ENCODE measurements around the gene EPHA3. TPM values are rescaled to one million over a fixed set of nuclear protein-coding genes. Genes with fewer than 3 reads are reported as not detected.

The EPHA3 gene
- total and polyA plus RNA-seq, 9 of the 15 experiments (the other 6 are each of a cell fraction or from before 2014, with no cell fraction given), result not detected

- CTCF ChIA-PET (ENCODE audit: low intra/inter-chr PET ratio), result no interaction called here
- intact Hi-C loops (cut with micrococcal nuclease), result no loop called here
- H3K36me3 ChIP-seq (ENCODE audit: control insufficient read depth, insufficient read depth, low read length), result no peaks in the 10 kb centered on the region
- H3K4me2 ChIP-seq (ENCODE audit: insufficient read depth, low read length), result no peak overlapping the region
- no peaks in the 10 kb centered on the region for H3K9me3 ChIP-seq (replicated peaks; ENCODE audit: control insufficient read depth, insufficient read depth, low read depth, low read length)
- no peaks in the 10 kb centered on the region for H3K4me1 ChIP-seq (replicated peaks in 1 of 2; ENCODE audit: control insufficient read depth in 2 of 2, insufficient read depth in 2 of 2, low read length in 2 of 2)
- no peak for TF ChIP-seq DIDO1 (tag; IDR thresholded peaks at IDR 0.05; ENCODE audit: low read depth)
- no peak overlapping the region for H2AFZ ChIP-seq (ENCODE audit: low read depth, low read length)
- no peak overlapping the region for H3K4me3 ChIP-seq
- H4K20me1 ChIP-seq (replicated peaks; ENCODE audit: control insufficient read depth, insufficient read depth, low read length), result no peaks in the 10 kb centered on the region
- WGBS (ENCODE audit: insufficient coverage, low coverage, missing lambda C conversion rate), result 0% methylated on average over 2 of the region's 2 CpGs
- H3K79me2 ChIP-seq (ENCODE audit: control insufficient read depth, insufficient read depth, low read length), result no peaks in the 10 kb centered on the region
- DNase-seq (ENCODE audit: extremely low read depth in 1 of 4, low spot score in 3 of 4), result no peak
- FAIRE-seq, result no peak
- ATAC-seq, result no peak
- BruUV-seq (replicated peaks), result no TSS peak
- no peak overlapping the region for H3K9ac ChIP-seq (ENCODE audit: insufficient read depth in 1 of 2, low read depth in 2 of 2, low read length in 2 of 2)
- H3K27ac ChIP-seq (ENCODE audit: extremely low read depth, low read depth, low read length), result no peak overlapping the region
- no peaks in the 10 kb centered on the region for H3K27me3 ChIP-seq (ENCODE audit: control insufficient read depth in 2 of 2, insufficient read depth in 2 of 2, low read length in 2 of 2)
- POLR2A ChIA-PET, result no interaction called here
- H3K9me1 ChIP-seq (ENCODE audit: control insufficient read depth, insufficient read depth, low read length), result no peaks in the 10 kb centered on the region
- in situ Hi-C loops (cut with MboI), result no loop called here
Observed at GRCh38 chr3:89452066-89452465, 344.6 kb downstream of the EPHA3 start.

DNA sequence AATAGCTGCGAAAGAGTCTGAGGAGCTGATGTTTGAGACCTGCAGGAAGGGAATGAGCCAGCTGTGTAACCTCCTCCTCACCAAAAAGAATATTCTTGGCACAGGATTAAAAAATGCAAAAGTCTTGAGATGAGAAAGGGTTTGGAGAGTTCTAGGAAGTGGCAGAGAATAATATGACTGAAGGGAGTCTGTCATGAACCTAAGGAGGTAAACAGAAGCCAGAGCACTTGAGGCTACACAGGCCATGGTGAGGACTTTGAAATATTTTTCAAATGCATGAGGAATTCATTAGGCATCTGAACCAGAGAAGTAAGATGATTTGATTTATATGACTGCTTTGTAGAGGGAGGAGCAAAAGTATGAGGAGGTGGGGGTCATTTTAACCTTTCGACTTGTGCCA is 347.8 kb downstream of the EPHA3 start:
- 0% methylated on average over 1 of the region's 2 CpGs for WGBS (ENCODE audit: insufficient coverage, low coverage, missing lambda C conversion rate)
- POLR2A ChIA-PET, result no interaction called here
- no peak overlapping the region for H3K4me3 ChIP-seq
- no peaks in the 10 kb centered on the region for H3K4me1 ChIP-seq (replicated peaks in 1 of 2; ENCODE audit: control insufficient read depth in 2 of 2, insufficient read depth in 2 of 2, low read length in 2 of 2)
- H3K27me3 ChIP-seq (ENCODE audit: control insufficient read depth in 2 of 2, insufficient read depth in 2 of 2, low read length in 2 of 2), result no peaks in the 10 kb centered on the region
- ATAC-seq (no peak), FAIRE-seq (no peak), DNase-seq (ENCODE audit: extremely low read depth in 1 of 4, low spot score in 3 of 4) (no peak)
- CTCF ChIA-PET (ENCODE audit: low intra/inter-chr PET ratio), result no interaction called here
- no peaks in the 10 kb centered on the region for H3K36me3 ChIP-seq (ENCODE audit: control insufficient read depth, insufficient read depth, low read length)
- H3K4me2 ChIP-seq (ENCODE audit: insufficient read depth, low read length), result no peak overlapping the region
- H3K9ac ChIP-seq (ENCODE audit: insufficient read depth in 1 of 2, low read depth in 2 of 2, low read length in 2 of 2), result no peak overlapping the region
- no peaks in the 10 kb centered on the region for H3K9me1 ChIP-seq (ENCODE audit: control insufficient read depth, insufficient read depth, low read length)
- BruUV-seq (replicated peaks), result no TSS peak
- H2AFZ ChIP-seq (ENCODE audit: low read depth, low read length), result no peak overlapping the region
- no peaks in the 10 kb centered on the region for H3K79me2 ChIP-seq (ENCODE audit: control insufficient read depth, insufficient read depth, low read length)
- in situ Hi-C loops (cut with MboI) (no loop called here), intact Hi-C loops (cut with micrococcal nuclease) (no loop called here)
- H3K9me3 ChIP-seq (replicated peaks; ENCODE audit: control insufficient read depth, insufficient read depth, low read depth, low read length), result no peaks in the 10 kb centered on the region
- no peaks in the 10 kb centered on the region for H4K20me1 ChIP-seq (replicated peaks; ENCODE audit: control insufficient read depth, insufficient read depth, low read length)
- no peak overlapping the region for H3K27ac ChIP-seq (ENCODE audit: extremely low read depth, low read depth, low read length)
- TF ChIP-seq ESRRA (IDR thresholded peaks at IDR 0.05; ENCODE audit: borderline replicate concordance, low read depth) (no peak), HMG20B (CRISPR knock-in tag; IDR thresholded peaks at IDR 0.05) (no peak), DDX20 (tag; IDR thresholded peaks at IDR 0.05; ENCODE audit: low read depth) (no peak), ZNF347 (CRISPR knock-in tag; IDR thresholded peaks at IDR 0.05; ENCODE audit: low read depth) (no peak), MAFF (IDR thresholded peaks at IDR 0.05; ENCODE audit: low read length) (no peak), PTTG1 (tag; IDR thresholded peaks at IDR 0.05; ENCODE audit: low read depth) (no peak), NBN (IDR thresholded peaks at IDR 0.05; ENCODE audit: low read depth) (no peak), HNRNPLL (IDR thresholded peaks at IDR 0.05; ENCODE audit: low read depth, low read length, poor library complexity, severe bottlenecking) (no peak), PYGO2 (tag; IDR thresholded peaks at IDR 0.05) (no peak), KAT8 (IDR thresholded peaks at IDR 0.05; ENCODE audit: low read depth) (no peak), TSC22D4 (tag; IDR thresholded peaks at IDR 0.05) (no peak), CCAR2 (IDR thresholded peaks at IDR 0.05; ENCODE audit: low read depth, low read length) (no peak), TBL1XR1 (IDR thresholded peaks at IDR 0.05; ENCODE audit: low read length in 2 of 2) (no peak), OTX1 (CRISPR knock-in tag; IDR thresholded peaks at IDR 0.05) (no peak), MYNN (IDR thresholded peaks at IDR 0.05) (no peak), MYNN (CRISPR knock-in tag; IDR thresholded peaks at IDR 0.05) (no peak), JUNB (CRISPR knock-in tag; conservative IDR thresholded peaks at IDR 0.05) (no peak)
- TF ChIP-seq, protein P1, sequence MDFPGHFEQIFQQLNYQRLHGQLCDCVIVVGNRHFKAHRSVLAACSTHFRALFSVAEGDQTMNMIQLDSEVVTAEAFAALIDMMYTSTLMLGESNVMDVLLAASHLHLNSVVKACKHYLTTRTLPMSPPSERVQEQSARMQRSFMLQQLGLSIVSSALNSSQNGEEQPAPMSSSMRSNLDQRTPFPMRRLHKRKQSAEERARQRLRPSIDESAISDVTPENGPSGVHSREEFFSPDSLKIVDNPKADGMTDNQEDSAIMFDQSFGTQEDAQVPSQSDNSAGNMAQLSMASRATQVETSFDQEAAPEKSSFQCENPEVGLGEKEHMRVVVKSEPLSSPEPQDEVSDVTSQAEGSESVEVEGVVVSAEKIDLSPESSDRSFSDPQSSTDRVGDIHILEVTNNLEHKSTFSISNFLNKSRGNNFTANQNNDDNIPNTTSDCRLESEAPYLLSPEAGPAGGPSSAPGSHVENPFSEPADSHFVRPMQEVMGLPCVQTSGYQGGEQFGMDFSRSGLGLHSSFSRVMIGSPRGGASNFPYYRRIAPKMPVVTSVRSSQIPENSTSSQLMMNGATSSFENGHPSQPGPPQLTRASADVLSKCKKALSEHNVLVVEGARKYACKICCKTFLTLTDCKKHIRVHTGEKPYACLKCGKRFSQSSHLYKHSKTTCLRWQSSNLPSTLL (IDR thresholded peaks at IDR 0.05), result no peak

Data from K562 (cell line).